Stimulated activated CD8-positive, alpha-beta memory T cell treated with anti-CD3 and anti-CD28 coated beads, Interleukin-12 subunit alpha, Interleukin-12 subunit beta, amount 100 ng/mL, for 1 hour (primary cell): ENCODE measurements around the gene PGP.

ENCODE experiments used
- DNase-seq: peaks from one replicate; pipeline ENCODE4 v3.0.0-alpha.2; 2020; ENCODE audit warnings: low read depth

Gene PGP

GRCh38 chr16:2180962-2181923 lies 33.4 kb downstream of the PGP start:
- DNase-seq, result no peak

GRCh38 chr16:2180461-2180860 lies 34.2 kb downstream of the PGP start:
- DNase-seq, result no peak

- DNase-seq, result no peak
These were observed 35.1 kb downstream of the PGP start for GRCh38 chr16:2179576-2179975.

GRCh38 chr16:2179107-2179501 lies 35.5 kb downstream of the PGP start:
- no peak for DNase-seq

GRCh38 chr16:2178321-2179106 lies 36.1 kb downstream of the PGP start:
- no peak for DNase-seq

DNA sequence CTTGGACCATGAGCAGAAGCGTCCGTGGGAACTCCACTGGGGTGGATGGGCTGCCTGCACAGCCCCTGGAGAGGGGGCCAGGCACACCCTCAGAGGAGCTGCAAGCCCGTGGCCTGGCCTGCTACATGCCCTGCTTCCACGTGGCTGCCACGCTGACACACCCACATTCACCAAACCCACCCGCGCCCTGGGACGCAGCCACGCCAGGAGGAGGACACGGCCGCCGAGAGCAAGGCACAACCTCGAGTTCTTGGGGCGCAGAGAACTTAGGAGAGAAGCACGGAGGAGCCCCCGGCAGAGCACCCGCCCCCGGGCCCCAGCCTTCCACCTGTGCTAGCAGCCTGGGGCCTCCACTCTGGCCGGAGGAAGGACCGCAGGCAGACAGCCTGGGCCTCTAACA lies 37.1 kb downstream of the PGP start:
- no peak for DNase-seq

- no peak for DNase-seq
These were observed 37.5 kb downstream of the PGP start for GRCh38 chr16:2177101-2177500.

DNA sequence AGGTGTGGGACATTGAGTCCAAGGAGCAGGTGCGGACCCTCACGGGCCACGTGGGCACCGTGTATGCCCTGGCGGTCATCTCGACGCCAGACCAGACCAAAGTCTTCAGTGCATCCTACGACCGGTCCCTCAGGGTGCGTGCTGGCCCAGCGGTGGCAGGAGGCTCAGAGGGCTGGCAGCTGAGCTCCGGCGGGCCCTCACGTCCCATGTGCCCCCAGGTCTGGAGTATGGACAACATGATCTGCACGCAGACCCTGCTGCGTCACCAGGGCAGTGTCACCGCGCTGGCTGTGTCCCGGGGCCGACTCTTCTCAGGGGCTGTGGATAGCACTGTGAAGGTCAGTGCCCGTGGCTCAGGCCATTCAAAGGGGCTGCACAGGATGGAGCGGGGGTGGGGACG lies 38.6 kb downstream of the PGP start:
- no peak for DNase-seq

GRCh38 chr16:2175454-2175853 lies 39.2 kb downstream of the PGP start:
- DNase-seq, result no peak

DNA sequence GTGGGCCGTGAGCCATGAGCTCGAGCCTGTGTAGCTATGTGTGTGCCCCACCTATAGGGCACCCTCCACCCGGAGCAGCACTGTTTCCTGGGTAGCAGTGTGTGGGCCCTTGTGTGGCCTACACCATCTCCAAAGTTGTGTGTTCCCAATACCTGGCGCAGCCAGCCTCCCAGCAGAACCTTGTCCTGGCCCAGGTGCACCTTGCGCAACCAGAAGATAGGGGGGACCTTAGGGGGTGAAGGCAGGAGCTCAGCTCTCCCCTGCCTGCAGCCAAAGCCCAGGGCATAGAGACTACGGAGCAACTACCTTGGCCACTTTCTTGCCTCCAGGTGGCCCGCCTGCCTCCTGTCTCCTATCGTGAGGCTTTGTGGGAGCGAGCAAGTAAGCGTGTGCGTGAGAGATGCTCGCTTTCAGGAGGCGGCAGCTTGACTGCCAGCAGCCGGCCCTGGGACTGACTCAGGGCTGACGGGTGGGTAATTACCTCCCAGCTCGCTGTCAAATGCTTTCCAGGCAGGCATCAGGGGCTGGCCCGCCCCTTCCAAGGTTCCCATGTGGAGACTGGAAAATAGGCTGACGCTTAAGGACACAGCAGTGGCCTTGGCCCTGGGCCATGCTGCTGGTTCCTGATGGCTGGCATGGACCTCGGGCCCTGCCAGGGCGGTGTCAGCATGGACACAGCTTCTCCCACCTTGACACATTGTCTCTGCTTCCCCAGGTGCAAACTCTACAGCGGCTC lies 40.1 kb downstream of the PGP start:
- DNase-seq, result no peak

DNA sequence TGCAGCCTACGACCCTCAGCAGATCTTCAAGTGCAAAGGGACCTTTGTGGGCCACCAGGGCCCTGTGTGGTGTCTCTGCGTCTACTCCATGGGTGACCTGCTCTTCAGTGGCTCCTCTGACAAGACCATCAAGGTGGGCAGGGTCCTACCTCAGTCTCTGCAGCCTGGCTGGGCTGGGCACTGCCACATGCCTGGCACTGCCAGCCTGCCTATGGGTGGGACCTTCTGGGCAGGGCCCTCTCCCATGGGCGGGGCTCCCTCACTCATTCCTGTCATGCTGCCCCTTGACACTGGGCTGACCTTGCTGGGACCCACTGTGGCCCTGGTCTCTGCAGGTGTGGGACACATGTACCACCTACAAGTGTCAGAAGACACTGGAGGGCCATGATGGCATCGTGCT lies 40.7 kb downstream of the PGP start:
- no peak for DNase-seq

- no peak for DNase-seq
These were observed 41.3 kb downstream of the PGP start for GRCh38 chr16:2173366-2173765.

- no peak for DNase-seq
These were observed 41.8 kb downstream of the PGP start for GRCh38 chr16:2172688-2173335.

- DNase-seq, result no peak
These were observed 43.0 kb downstream of the PGP start for GRCh38 chr16:2171601-2172178.

GRCh38 chr16:2170587-2171435 lies 43.8 kb downstream of the PGP start:
- DNase-seq, result no peak

DNA sequence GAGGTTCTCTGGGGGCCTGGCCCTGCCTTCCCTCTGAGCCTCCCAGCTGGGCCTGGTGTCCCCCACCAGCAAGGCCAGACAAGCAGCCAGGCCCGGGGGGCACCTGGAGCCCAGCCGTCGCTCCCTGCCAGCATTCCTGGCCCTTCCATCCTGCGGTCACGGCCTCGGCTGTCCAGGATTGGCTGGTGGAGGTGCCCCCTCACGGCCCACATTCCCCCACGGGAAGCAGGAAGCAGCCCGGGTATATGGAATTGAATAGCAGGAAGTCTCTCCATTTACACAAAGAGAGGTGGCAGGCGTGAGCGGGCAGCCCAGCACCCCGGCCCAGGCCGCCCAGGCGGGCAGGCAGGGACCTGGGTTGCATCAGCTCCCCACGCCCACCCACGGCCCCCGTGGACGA lies 44.6 kb downstream of the PGP start:
- DNase-seq, result no peak

DNA sequence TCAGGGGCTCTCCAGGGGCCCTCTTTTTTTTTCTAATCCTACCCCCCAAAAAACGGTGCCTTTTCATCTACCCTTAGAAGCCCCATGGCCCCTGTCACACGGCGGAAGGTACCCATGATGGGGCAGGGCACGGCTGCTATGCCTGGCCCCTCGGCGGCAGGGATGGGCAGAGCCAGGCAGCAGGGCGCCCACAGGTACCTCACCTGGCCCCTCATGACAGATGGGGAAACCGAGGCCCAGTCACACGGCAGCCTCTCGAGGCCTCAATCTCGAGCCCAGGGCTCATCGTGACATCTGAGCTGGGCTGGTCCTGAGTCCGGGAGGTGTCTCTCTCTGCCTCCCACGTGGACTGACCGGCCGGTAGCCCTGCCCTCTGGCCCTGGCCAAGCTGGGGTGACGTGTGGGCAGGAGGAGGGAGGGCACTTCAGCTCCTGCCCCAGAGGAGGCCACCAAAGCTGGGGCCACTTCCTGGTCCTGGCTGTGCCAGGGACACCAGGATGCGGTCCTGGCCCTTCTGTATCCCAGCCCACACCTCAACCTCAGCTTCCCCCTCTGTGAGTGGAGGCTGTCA lies 47.5 kb downstream of the PGP start:
- DNase-seq, result no peak

DNA sequence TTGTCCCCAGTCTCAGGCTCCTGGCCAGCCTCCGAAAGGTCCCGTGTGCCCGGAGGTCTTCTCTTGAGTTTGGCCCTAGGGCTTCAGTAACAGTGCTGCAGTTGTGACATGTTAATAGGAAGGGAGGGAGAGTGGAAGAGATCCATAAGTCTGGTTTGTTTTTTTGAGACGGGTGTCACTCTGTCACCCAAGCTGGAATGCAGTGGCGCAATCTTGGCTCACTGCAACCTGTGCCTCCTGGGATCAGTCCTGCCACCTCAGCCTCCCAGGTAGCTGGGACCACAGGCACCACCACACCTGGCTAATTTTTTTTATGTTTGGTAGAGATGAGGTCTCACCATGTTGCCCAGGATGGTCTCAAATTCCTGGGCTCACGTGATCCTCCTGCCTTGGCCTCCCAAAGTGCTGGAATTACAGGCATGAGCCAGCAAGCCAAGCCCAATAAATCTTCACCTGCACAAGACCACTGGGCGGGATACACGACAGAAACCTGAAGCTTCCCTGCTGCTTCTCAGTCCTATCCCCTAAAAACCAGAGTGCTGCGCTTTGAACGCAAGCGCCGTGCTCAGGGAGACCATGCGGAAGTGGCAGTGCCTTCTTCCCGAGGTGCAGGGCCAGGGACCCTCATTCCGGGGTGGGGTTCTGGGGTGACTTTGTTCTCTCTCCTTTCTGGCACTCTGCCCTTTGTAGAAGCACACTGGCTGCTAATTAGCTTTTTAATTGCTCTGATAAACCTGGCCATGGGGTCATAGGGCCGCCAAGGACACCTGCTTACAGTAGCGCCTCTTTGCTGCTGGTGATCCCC lies 48.2 kb downstream of the PGP start:
- no peak for DNase-seq

DNA sequence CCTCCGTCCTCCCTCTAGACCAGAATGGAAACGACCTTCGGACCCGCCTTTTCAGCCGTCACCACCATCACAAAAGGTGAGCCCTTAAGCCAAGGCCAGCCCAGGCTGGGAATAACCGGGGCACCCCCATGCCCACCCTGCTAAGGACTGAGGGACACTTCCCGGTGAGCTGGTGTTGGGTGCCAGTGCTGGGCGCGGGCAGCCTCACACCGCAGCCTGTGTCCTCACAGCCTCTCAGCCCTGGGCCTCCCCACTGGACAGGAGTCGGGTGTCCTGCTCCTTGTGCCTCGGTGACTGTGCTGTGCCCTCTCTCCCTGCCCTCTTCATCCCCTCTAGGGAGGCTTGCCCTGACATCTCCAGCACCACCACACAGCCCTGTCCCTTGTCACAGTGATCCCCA lies 48.8 kb downstream of the PGP start:
- no peak for DNase-seq
